Activated CD8-positive, alpha-beta T cell treated with anti-CD3 and anti-CD28 coated beads for 36 hours (primary cell): ENCODE data around the gene SDHB. TPM values are rescaled to one million over a fixed set of nuclear protein-coding genes. Genes with fewer than 3 reads are reported as not detected.

Source experiments
- ATAC-seq: fragments of 200-7000 bp; cut with Tn5 transposase; one replicate; pipeline ENCODE4 v1.10.0; 2021; ENCODE audit warnings: mild to moderate bottlenecking, moderate library complexity
- CTCF ChIA-PET: fragments of 350-600 bp; sonication (Branson Sonifier 250); formaldehyde crosslinking; loops from one replicate; lab custom pipeline; 2021; ENCODE audit warnings: antibody characterized with exemption; lab: Charles Lee
- POLR2A ChIA-PET: fragments of 350-600 bp; sonication (Branson Sonifier 250); formaldehyde crosslinking; loops from one replicate; lab custom pipeline; 2021; ENCODE audit warnings: antibody characterized with exemption; lab: Charles Lee
- DNase-seq: peaks from one replicate; pipeline ENCODE4 v3.0.0-alpha.2; 2020
- H3K27ac Mint-ChIP-seq: one replicate; pipeline ENCODE4 v1.8.0; 2021; ENCODE audit warnings: mild to moderate bottlenecking, mixed read lengths
- H3K27me3 Mint-ChIP-seq: one replicate; pipeline ENCODE4 v1.8.0; 2021; ENCODE audit warnings: mixed read lengths
- H3K36me3 Mint-ChIP-seq: one replicate; pipeline ENCODE4 v1.8.0; 2021; ENCODE audit warnings: low read depth, mixed read lengths
- H3K4me1 Mint-ChIP-seq: one replicate; pipeline ENCODE4 v1.8.0; 2021; ENCODE audit warnings: low read depth, mixed read lengths
- H3K4me3 Mint-ChIP-seq: one replicate; pipeline ENCODE4 v1.8.0; 2021; ENCODE audit warnings: mild to moderate bottlenecking, moderate library complexity, mixed read lengths
- H3K9me3 Mint-ChIP-seq: one replicate; pipeline ENCODE4 v1.8.0; 2021; ENCODE audit warnings: mixed read lengths
- CTCF ChIP-seq: fragments of 200-600 bp; IDR thresholded peaks from one replicate; pipeline ENCODE4 v1.8.0; 2022; ENCODE audit warnings: antibody characterized with exemption, mild to moderate bottlenecking
- intact Hi-C: fragments of 100-400 bp; cut with micrococcal nuclease; formaldehyde crosslinking; loops from one replicate; pipeline ENCODE4 v1.10.0; 2022
- total RNA-seq, 2 experiments: library from RNA; stranded (reverse); gene quantifications; one replicate each; pipeline ENCODE4 v1.2.3, GENCODE V29; 2021

SDHB gene
- total RNA-seq, 2 experiments from 2014 or later, result 135 to 148 TPM

GRCh38 chr1:16986560-16986959 is 67.3 kb downstream of the SDHB start:
- intact Hi-C loops, result no loop called here
- POLR2A ChIA-PET, result no interaction called here
- Mint-ChIP-seq H3K27me3 (peaks cover 8% of the 10 kb centered on the region), H3K4me1 (no peaks in the 10 kb centered on the region), H3K36me3 (peaks cover 8% of the 10 kb centered on the region), H3K4me3 (no peak overlapping the region), H3K9me3 (no peaks in the 10 kb centered on the region), H3K27ac (no peak overlapping the region)
- DNase-seq, result no peak
- TF ChIP-seq CTCF, result no peak
- ATAC-seq, result no peak
- CTCF ChIA-PET, result interaction anchor here (1.2 to 1.3 kb wide), 2 partner anchors 25 to 26 kb away, joined by 3 read pairs; no protein-coding TSS in a partner anchor

GRCh38 chr1:16986113-16986512 is 67.7 kb downstream of the SDHB start:
- no peak overlapping the region for H3K4me3 Mint-ChIP-seq
- no peaks in the 10 kb centered on the region for H3K9me3 Mint-ChIP-seq
- H3K36me3 Mint-ChIP-seq, result peaks cover 8% of the 10 kb centered on the region
- ChIA-PET CTCF (interaction anchor here (1.2 to 1.3 kb wide), 2 partner anchors 25 to 26 kb away, joined by 3 read pairs; no protein-coding TSS in a partner anchor), POLR2A (no interaction called here)
- ATAC-seq, result no peak
- H3K27me3 Mint-ChIP-seq, result peaks cover 12% of the 10 kb centered on the region
- H3K27ac Mint-ChIP-seq, result no peak overlapping the region
- intact Hi-C loops, result no loop called here
- TF ChIP-seq CTCF, result no peak
- no peaks in the 10 kb centered on the region for H3K4me1 Mint-ChIP-seq
- DNase-seq, result no peak

GRCh38 chr1:16984717-16985116 is 69.1 kb downstream of the SDHB start:
- no peak for DNase-seq
- no peak for ATAC-seq
- H3K4me1 Mint-ChIP-seq, result peaks cover 4% of the 10 kb centered on the region
- peaks cover 17% of the 10 kb centered on the region for H3K27me3 Mint-ChIP-seq
- no peak overlapping the region for H3K27ac Mint-ChIP-seq
- no peak overlapping the region for H3K4me3 Mint-ChIP-seq
- H3K36me3 Mint-ChIP-seq, result peaks cover 8% of the 10 kb centered on the region
- intact Hi-C loops, result no loop called here
- POLR2A ChIA-PET, result no interaction called here
- CTCF ChIA-PET, result no interaction called here
- TF ChIP-seq CTCF, result no peak
- no peaks in the 10 kb centered on the region for H3K9me3 Mint-ChIP-seq

- Mint-ChIP-seq H3K4me3 (no peak overlapping the region), H3K27me3 (peaks cover 20% of the 10 kb centered on the region), H3K4me1 (peaks cover 4% of the 10 kb centered on the region), H3K9me3 (no peaks in the 10 kb centered on the region), H3K27ac (no peak overlapping the region), H3K36me3 (peaks cover 8% of the 10 kb centered on the region)
- DNase-seq (no peak), ATAC-seq (no peak)
- POLR2A ChIA-PET, result no interaction called here
- CTCF ChIA-PET, result interaction anchor here (1.1 kb wide), 1 partner anchor 22 kb away, joined by 5 read pairs; no protein-coding TSS in a partner anchor
- no peak for TF ChIP-seq CTCF
- intact Hi-C loops, result no loop called here
Measured at GRCh38 chr1:16983649-16984048, 70.2 kb downstream of the SDHB start.

- no peak for ATAC-seq
- ChIA-PET POLR2A (no interaction called here), CTCF (interaction anchor here (0.9 kb wide), 1 partner anchor 63 kb away, joined by 3 read pairs; no protein-coding TSS in a partner anchor)
- DNase-seq, result no peak
- Mint-ChIP-seq H3K4me3 (no peak overlapping the region), H3K27me3 (peaks cover 20% of the 10 kb centered on the region), H3K9me3 (no peaks in the 10 kb centered on the region), H3K27ac (no peak overlapping the region), H3K36me3 (peaks cover 8% of the 10 kb centered on the region), H3K4me1 (peaks cover 4% of the 10 kb centered on the region)
- intact Hi-C loops, result no loop called here
- TF ChIP-seq CTCF, result no peak
Measured at GRCh38 chr1:16982902-16983301, 70.9 kb downstream of the SDHB start.
